ENCODE results near the gene GRIK5. TPM values are rescaled to one million over a fixed set of nuclear protein-coding genes. Genes with fewer than 3 reads are reported as not detected.

Gene GRIK5
- total RNA-seq, 1 donor from 2014 or later: 0.37 TPM

DNA sequence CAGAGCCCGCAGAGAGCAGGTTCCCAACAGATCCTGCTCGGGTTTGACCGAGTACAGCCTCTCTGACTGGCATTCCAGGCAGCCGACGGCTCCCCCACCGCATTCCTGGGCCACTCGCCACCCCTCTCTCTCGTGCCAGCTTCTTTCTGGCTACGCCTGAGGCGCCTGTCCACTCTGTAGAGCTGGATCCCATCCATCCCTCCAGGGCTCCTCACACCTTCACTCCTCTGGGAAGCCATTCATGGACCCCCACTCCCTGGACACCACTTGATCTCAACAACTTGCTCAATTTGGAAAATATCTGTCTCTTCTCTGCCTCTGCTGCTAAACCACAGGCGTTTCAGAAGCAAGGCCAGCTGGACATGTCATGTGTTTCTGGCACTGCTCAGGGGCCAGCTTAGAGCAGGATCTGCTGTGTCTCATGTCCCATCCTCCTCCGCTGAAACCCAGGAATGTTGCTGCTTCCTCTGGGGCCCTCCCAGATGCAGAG, 45.3 kb downstream of the GRIK5 start:
- TF ChIP-seq, protein P1, sequence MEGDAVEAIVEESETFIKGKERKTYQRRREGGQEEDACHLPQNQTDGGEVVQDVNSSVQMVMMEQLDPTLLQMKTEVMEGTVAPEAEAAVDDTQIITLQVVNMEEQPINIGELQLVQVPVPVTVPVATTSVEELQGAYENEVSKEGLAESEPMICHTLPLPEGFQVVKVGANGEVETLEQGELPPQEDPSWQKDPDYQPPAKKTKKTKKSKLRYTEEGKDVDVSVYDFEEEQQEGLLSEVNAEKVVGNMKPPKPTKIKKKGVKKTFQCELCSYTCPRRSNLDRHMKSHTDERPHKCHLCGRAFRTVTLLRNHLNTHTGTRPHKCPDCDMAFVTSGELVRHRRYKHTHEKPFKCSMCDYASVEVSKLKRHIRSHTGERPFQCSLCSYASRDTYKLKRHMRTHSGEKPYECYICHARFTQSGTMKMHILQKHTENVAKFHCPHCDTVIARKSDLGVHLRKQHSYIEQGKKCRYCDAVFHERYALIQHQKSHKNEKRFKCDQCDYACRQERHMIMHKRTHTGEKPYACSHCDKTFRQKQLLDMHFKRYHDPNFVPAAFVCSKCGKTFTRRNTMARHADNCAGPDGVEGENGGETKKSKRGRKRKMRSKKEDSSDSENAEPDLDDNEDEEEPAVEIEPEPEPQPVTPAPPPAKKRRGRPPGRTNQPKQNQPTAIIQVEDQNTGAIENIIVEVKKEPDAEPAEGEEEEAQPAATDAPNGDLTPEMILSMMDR (IDR thresholded peaks at IDR 0.05): no peak
- Mint-ChIP-seq H3K4me1 (ENCODE audit: low read depth) (peaks cover 21% of the 10 kb centered on the region), H3K27me3 (ENCODE audit: low read depth) (peaks cover 15% of the 10 kb centered on the region), H3K9me3 (ENCODE audit: low read depth) (no peaks in the 10 kb centered on the region), H3K4me3 (ENCODE audit: unreplicated experiment) (peak overlapping the region; percentile 11), H3K27ac (ENCODE audit: unreplicated experiment) (peak overlapping the region; percentile 87), H3K36me3 (ENCODE audit: low read depth) (no peaks in the 10 kb centered on the region)
- DNase-seq (ENCODE audit: low spot score): no peak

GRCh38 chr19:42023943-42024260, 46.1 kb downstream of the GRIK5 start:
- TF ChIP-seq, protein P1 (IDR thresholded peaks at IDR 0.05): no peak
- H3K27me3 Mint-ChIP-seq (ENCODE audit: low read depth): peaks cover 13% of the 10 kb centered on the region
- DNase-seq (ENCODE audit: low spot score): no peak
- peaks cover 4% of the 10 kb centered on the region for H3K9me3 Mint-ChIP-seq (ENCODE audit: low read depth)
- H3K4me1 Mint-ChIP-seq (ENCODE audit: low read depth): peaks cover 27% of the 10 kb centered on the region
- H3K36me3 Mint-ChIP-seq (ENCODE audit: low read depth): no peaks in the 10 kb centered on the region
- H3K27ac Mint-ChIP-seq (ENCODE audit: unreplicated experiment): no peak overlapping the region
- no peak overlapping the region for H3K4me3 Mint-ChIP-seq (ENCODE audit: unreplicated experiment)

DNA sequence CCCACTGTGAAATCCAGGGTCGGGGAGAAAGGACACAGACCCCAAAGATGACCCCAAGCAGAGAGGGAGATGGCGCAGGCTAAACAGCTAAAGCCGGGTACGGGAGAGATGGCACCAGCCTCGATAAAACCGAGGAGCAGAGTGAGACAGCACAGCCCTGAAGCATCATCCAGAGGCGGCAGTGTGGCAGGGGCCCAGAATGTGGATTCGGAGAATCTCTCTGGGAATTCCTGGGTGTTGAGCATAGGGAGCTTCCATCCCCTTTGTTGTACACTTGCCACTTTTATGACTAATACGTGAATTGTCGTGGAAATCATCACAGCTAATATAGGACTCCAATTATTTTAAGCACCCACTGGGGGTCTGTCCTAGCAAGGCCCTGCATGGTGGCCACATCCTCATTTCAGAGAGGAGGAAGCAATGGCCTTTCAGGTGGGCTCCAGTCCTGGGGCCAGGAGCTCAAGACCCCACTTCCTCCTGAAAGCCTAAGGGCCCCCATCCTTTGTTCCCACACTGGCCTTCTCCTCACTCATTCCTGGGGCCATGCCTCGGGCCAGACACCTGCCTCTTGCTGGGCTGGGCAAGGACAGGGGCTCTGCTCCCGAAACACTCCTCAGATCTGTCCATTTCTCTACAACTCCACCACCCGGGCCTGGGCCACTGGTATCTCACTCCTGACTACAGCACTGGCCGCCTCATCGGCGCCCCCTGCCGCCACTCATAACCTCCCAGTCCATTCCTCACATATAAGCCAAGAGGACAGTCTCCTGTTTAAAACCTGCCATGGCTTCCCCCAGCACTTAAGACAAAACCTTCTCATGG, 46.7 kb downstream of the GRIK5 start:
- peaks cover 30% of the 10 kb centered on the region for H3K4me1 Mint-ChIP-seq (ENCODE audit: low read depth)
- peak overlapping the region; percentile 51 for H3K27ac Mint-ChIP-seq (ENCODE audit: unreplicated experiment)
- peaks cover 4% of the 10 kb centered on the region for H3K9me3 Mint-ChIP-seq (ENCODE audit: low read depth)
- no peak overlapping the region for H3K4me3 Mint-ChIP-seq (ENCODE audit: unreplicated experiment)
- H3K36me3 Mint-ChIP-seq (ENCODE audit: low read depth): no peaks in the 10 kb centered on the region
- no peak for DNase-seq (ENCODE audit: low spot score)
- peaks cover 9% of the 10 kb centered on the region for H3K27me3 Mint-ChIP-seq (ENCODE audit: low read depth)
- TF ChIP-seq, protein P1 (IDR thresholded peaks at IDR 0.05): peak; percentile 67

- H3K4me3 Mint-ChIP-seq (ENCODE audit: unreplicated experiment): no peak overlapping the region
- TF ChIP-seq, protein P1 (IDR thresholded peaks at IDR 0.05): no peak
- H3K4me1 Mint-ChIP-seq (ENCODE audit: low read depth): peaks cover 30% of the 10 kb centered on the region
- H3K27me3 Mint-ChIP-seq (ENCODE audit: low read depth): peaks cover 9% of the 10 kb centered on the region
- H3K27ac Mint-ChIP-seq (ENCODE audit: unreplicated experiment): peak overlapping the region; percentile 51
- H3K36me3 Mint-ChIP-seq (ENCODE audit: low read depth): no peaks in the 10 kb centered on the region
- H3K9me3 Mint-ChIP-seq (ENCODE audit: low read depth): peaks cover 4% of the 10 kb centered on the region
- DNase-seq (ENCODE audit: low spot score): no peak
Observed at GRCh38 chr19:42022616-42023015, 47.4 kb downstream of the GRIK5 start.

- H3K27ac Mint-ChIP-seq (ENCODE audit: unreplicated experiment): no peak overlapping the region
- no peaks in the 10 kb centered on the region for H3K36me3 Mint-ChIP-seq (ENCODE audit: low read depth)
- H3K4me3 Mint-ChIP-seq (ENCODE audit: unreplicated experiment): no peak overlapping the region
- H3K4me1 Mint-ChIP-seq (ENCODE audit: low read depth): peaks cover 30% of the 10 kb centered on the region
- H3K9me3 Mint-ChIP-seq (ENCODE audit: low read depth): peaks cover 4% of the 10 kb centered on the region
- DNase-seq (ENCODE audit: low spot score): no peak
- TF ChIP-seq, protein P1 (IDR thresholded peaks at IDR 0.05): no peak
- peaks cover 2% of the 10 kb centered on the region for H3K27me3 Mint-ChIP-seq (ENCODE audit: low read depth)
Observed at GRCh38 chr19:42021185-42021584, 48.8 kb downstream of the GRIK5 start.

All from chondrocyte (in vitro differentiated cells).